Tibial nerve (tissue), 4 donors: ENCODE results near the gene NDUFB5. TPM values are rescaled to one million over a fixed set of nuclear protein-coding genes. Genes with fewer than 3 reads are reported as not detected.

ENCODE experiments used
- DNase-seq, 2 donors: peaks; one replicate each; pipeline ENCODE4 v3.0.0-alpha.2; 2019; ENCODE audit warnings: low spot score in 2 of 2
- H3K27ac ChIP-seq, 4 donors: fragments of 200-600 bp; sonication (generic) in 3 of 4; one replicate each; pipeline ENCODE4 v1.5.1; 2017 to 2019; ENCODE audit warnings: mild to moderate bottlenecking in 1 of 4
- H3K27me3 ChIP-seq, 2 donors: fragments of 200-600 bp; sonication (generic) in 1 of 2; one replicate each; pipeline versions ENCODE4 v1.5.1 to v1.6.0; 2017 to 2019
- H3K36me3 ChIP-seq, 3 donors: fragments of 200-600 bp; sonication (generic); one replicate each; pipeline ENCODE4 v1.5.1; 2018 to 2019
- H3K4me1 ChIP-seq, 4 donors: fragments of 200-600 bp; sonication (generic) in 3 of 4; one replicate each; pipeline ENCODE4 v1.5.1; 2017 to 2019
- H3K4me3 ChIP-seq, 4 donors: fragments of 200-600 bp; sonication (generic) in 3 of 4; one replicate each; pipeline ENCODE4 v1.5.1; 2017 to 2019; ENCODE audit warnings: mild to moderate bottlenecking in 1 of 4, moderate library complexity in 1 of 4
- H3K9me3 ChIP-seq, 4 donors: fragments of 200-600 bp; sonication (generic) in 3 of 4; one replicate each; pipeline ENCODE4 v1.5.1; 2017 to 2019
- CTCF ChIP-seq, 5 experiments: fragments of 200-600 bp in 3 of 5; fragments of 450-650 bp in 2 of 5; sonication (generic) in 3 of 5; IDR thresholded peaks; one replicate each; pipeline ENCODE4 v1.5.1; 2016 to 2019; ENCODE audit warnings: antibody characterized with exemption in 5 of 5, mild to moderate bottlenecking in 3 of 5, moderate library complexity in 2 of 5
- EP300 ChIP-seq, 2 donors: sonication (generic); formaldehyde crosslinking; IDR thresholded peaks; one replicate each; pipeline ENCODE4 v1.6.1; 2017; ENCODE audit warnings: antibody characterized with exemption in 2 of 2, mild to moderate bottlenecking in 1 of 2
- POLR2A ChIP-seq, 2 donors: fragments of 450-650 bp; IDR thresholded peaks; one replicate each; pipeline ENCODE4 v1.6.1; 2017; ENCODE audit warnings: antibody characterized with exemption in 2 of 2, mild to moderate bottlenecking in 2 of 2, moderate library complexity in 2 of 2
- WGBS, 2 donors: methylation state at CpG; one replicate each; pipeline ENCODE4 v1.1.5; 2018; 5-methylcytosine and 5-hydroxymethylcytosine counted together
- total RNA-seq, 4 donors: library from RNA; depleted of rRNA; stranded (reverse); fragments of >200 nt; gene quantifications; one replicate each; pipeline ENCODE4 v1.1.0, GENCODE V29; 2016

NDUFB5 gene
- total RNA-seq, 4 donors from 2014 or later: 45.9 to 101 (median 66.4) TPM

- peak; percentile 15 to 43 for DNase-seq
- peak overlapping the region; percentile 77 to 94 (median 88) for H3K27ac ChIP-seq
- WGBS, 2 donors: 0 to 1% methylated on average over 11 to 36 of the region's 40 CpGs
- no peaks in the 10 kb centered on the region for H3K9me3 ChIP-seq
- no peaks in the 10 kb centered on the region for H3K27me3 ChIP-seq
- TF ChIP-seq EP300 (IDR thresholded peaks at IDR 0.05) (no peak), CTCF (IDR thresholded peaks at IDR 0.05) (peak; percentile 30 to 76 (median 51)), POLR2A (IDR thresholded peaks at IDR 0.05) (no peak)
- no peaks in the 10 kb centered on the region for H3K36me3 ChIP-seq
- peaks cover 0 to 33% (median 4%) of the 10 kb centered on the region in 4 donors for H3K4me1 ChIP-seq
- H3K4me3 ChIP-seq: peak overlapping the region; percentile 71 to 98 (median 86)
Measured at GRCh38 chr3:179563271-179563783, 41.3 kb upstream of the NDUFB5 start.

DNA sequence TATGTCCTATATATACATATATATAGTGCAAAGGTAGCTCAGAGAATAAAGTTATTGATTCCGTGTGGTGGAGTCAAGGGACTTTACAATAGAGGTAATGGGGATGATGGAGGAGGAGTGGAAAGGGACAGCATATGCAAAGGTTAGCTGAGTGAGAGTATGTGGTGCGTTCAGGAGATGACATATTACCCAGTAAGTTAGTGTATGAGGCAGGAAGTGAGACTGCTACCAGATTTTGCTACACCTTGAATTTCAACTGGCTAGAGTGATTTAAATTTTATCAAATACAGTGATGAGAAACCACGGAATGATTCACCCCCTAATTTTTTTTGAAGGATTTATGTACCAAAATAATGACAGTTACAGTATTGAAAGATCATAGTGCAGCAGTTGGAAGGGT lies 39.1 kb upstream of the NDUFB5 start:
- Histone ChIP-seq H3K27ac (no peak overlapping the region), H3K36me3 (peaks cover 0 to 8% (median 0%) of the 10 kb centered on the region in 3 donors), H3K4me3 (no peak overlapping the region), H3K4me1 (peaks cover 0 to 26% (median 4%) of the 10 kb centered on the region in 4 donors), H3K9me3 (no peaks in the 10 kb centered on the region), H3K27me3 (no peaks in the 10 kb centered on the region)
- 80 to 84% methylated on average over 3 of the region's 3 CpGs for WGBS, 2 donors
- no peak for TF ChIP-seq POLR2A (IDR thresholded peaks at IDR 0.05)
- TF ChIP-seq EP300 (IDR thresholded peaks at IDR 0.05): no peak
- TF ChIP-seq CTCF (IDR thresholded peaks at IDR 0.05): no peak
- no peak for DNase-seq

DNA sequence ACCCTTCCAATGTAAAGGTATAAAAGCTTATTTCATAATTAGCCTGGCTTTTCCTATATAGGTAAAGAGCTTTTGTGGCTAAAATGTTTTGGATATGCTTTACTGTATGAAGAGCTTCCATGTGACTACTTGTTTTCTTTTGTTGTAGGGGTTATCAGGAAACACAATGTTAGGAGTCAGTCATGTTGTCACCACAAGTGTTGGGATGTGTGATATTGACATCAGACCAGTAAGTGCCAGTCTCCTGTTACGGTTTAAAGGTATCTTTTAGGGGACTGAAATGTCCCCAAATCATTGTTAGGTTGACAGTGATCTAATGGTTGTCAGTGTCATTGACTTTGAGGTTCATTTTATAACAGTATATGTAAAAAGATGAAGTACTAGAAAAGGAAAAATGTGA lies 23.6 kb upstream of the NDUFB5 start:
- no peak for DNase-seq
- 94 to 97% methylated on average over 1 of the region's 1 CpG for WGBS, 2 donors
- no peak overlapping the region for H3K27ac ChIP-seq
- H3K27me3 ChIP-seq: no peaks in the 10 kb centered on the region
- TF ChIP-seq EP300 (IDR thresholded peaks at IDR 0.05) (no peak), POLR2A (IDR thresholded peaks at IDR 0.05) (no peak), CTCF (IDR thresholded peaks at IDR 0.05) (no peak)
- H3K4me3 ChIP-seq: no peak overlapping the region
- H3K36me3 ChIP-seq: peaks cover 4 to 92% (median 17%) of the 10 kb centered on the region in 3 donors
- H3K9me3 ChIP-seq: no peaks in the 10 kb centered on the region
- H3K4me1 ChIP-seq: no peaks in the 10 kb centered on the region

- Histone ChIP-seq H3K4me1 (no peaks in the 10 kb centered on the region), H3K9me3 (no peaks in the 10 kb centered on the region), H3K27me3 (no peaks in the 10 kb centered on the region), H3K36me3 (peaks cover 3 to 100% (median 37%) of the 10 kb centered on the region in 3 donors), H3K27ac (no peak overlapping the region), H3K4me3 (no peak overlapping the region)
- no peak for TF ChIP-seq POLR2A (IDR thresholded peaks at IDR 0.05)
- no peak for TF ChIP-seq EP300 (IDR thresholded peaks at IDR 0.05)
- no peak for TF ChIP-seq CTCF (IDR thresholded peaks at IDR 0.05)
- no peak for DNase-seq
Measured at GRCh38 chr3:179589143-179589542, 15.5 kb upstream of the NDUFB5 start.

DNA sequence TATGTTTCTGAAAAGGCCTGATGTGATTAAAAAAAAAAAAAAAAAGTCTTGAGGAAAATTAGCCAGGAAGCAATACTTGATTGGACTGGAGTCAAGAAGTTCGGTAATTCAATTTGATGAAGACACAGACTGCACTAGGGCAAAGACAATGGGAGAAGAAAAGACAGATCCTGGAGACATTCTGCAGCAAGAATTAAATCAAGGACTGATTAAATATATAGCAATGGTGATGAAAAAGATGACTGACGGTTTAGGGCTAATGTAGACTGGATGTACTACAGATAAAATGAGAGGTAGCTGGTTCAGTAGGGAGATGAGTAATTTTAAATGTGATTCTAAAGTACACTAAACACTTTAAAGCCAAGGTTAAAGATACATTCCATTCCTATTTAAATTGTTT lies 13.9 kb upstream of the NDUFB5 start:
- Histone ChIP-seq H3K27ac (no peak overlapping the region), H3K36me3 (peaks cover 0 to 100% (median 32%) of the 10 kb centered on the region in 3 donors), H3K4me3 (no peak overlapping the region), H3K9me3 (no peaks in the 10 kb centered on the region), H3K27me3 (no peaks in the 10 kb centered on the region), H3K4me1 (no peaks in the 10 kb centered on the region)
- TF ChIP-seq EP300 (IDR thresholded peaks at IDR 0.05): no peak
- no peak for TF ChIP-seq POLR2A (IDR thresholded peaks at IDR 0.05)
- TF ChIP-seq CTCF (IDR thresholded peaks at IDR 0.05): no peak
- DNase-seq: no peak
- WGBS, 2 donors: 62% methylated on average over 2 of the region's 2 CpGs
